Peyer's patch (tissue), 4 donors: ENCODE data around the gene RING1. TPM values are rescaled to one million over a fixed set of nuclear protein-coding genes. Genes with fewer than 3 reads are reported as not detected.

Experiments
- DNase-seq, 3 donors: peaks; one replicate each; pipeline ENCODE4 v3.0.0-alpha.2; 2017 to 2019
- H3K27ac ChIP-seq, 4 donors: fragments of 200-600 bp; sonication (generic); one replicate each; pipeline ENCODE4 v1.5.1; 2016 to 2019
- H3K27me3 ChIP-seq, 2 donors: fragments of 200-600 bp; sonication (generic); one replicate each; pipeline ENCODE4 v1.5.1; 2019
- H3K36me3 ChIP-seq, 3 donors: fragments of 200-600 bp; sonication (generic); one replicate each; pipeline ENCODE4 v1.5.1; 2016 to 2019
- H3K4me1 ChIP-seq, 4 donors: fragments of 200-600 bp; sonication (generic); one replicate each; pipeline ENCODE4 v1.5.1; 2016 to 2019
- H3K4me3 ChIP-seq, 4 donors: fragments of 200-600 bp; sonication (generic); 1 replicate in 3 of 4; 2 replicates in 1 of 4; pipeline ENCODE4 v1.5.1; 2016 to 2019; ENCODE audit warnings: mild to moderate bottlenecking in 1 of 4
- H3K9me3 ChIP-seq, 4 donors: fragments of 200-600 bp; sonication (generic); one replicate each; pipeline ENCODE4 v1.5.1; 2016 to 2019; ENCODE audit warnings: mild to moderate bottlenecking in 1 of 4
- CTCF ChIP-seq, 6 experiments: fragments of 450-650 bp in 4 of 6; fragments of 200-600 bp in 2 of 6; sonication (generic) in 1 of 6; IDR thresholded peaks; one replicate each; pipeline ENCODE4 v1.5.1; 2017 to 2019; ENCODE audit warnings: antibody characterized with exemption in 6 of 6, mild to moderate bottlenecking in 3 of 6, moderate library complexity in 1 of 6
- POLR2A ChIP-seq, 2 donors: fragments of 450-650 bp; IDR thresholded peaks; one replicate each; pipeline ENCODE4 v1.5.1; 2017; ENCODE audit warnings: antibody characterized with exemption in 2 of 2, mild to moderate bottlenecking in 2 of 2, moderate library complexity in 2 of 2
- total RNA-seq, 4 donors: library from RNA; depleted of rRNA; stranded (reverse); fragments of >200 nt; gene quantifications; one replicate each; pipeline ENCODE4 v1.1.0, GENCODE V29; 2016

The RING1 gene
- total RNA-seq, 4 donors from 2014 or later, result 18.2 to 38.0 (median 20.7) TPM

- Histone ChIP-seq H3K27ac (peak overlapping the region; percentile 88 to 93 (median 91)), H3K27me3 (no peaks in the 10 kb centered on the region), H3K36me3 (no peaks in the 10 kb centered on the region), H3K4me1 (peaks cover 0 to 19% (median 5%) of the 10 kb centered on the region in 4 donors), H3K4me3 (peak overlapping the region; percentile 43 to 60 (median 56)), H3K9me3 (no peaks in the 10 kb centered on the region)
- DNase-seq, result peak; percentile 97 to 99 (median 99)
- peak in 4 of 6 experiments; percentile 9 to 27 (median 24) for TF ChIP-seq CTCF (IDR thresholded peaks at IDR 0.05)
- peak; percentile 57 to 65 for TF ChIP-seq POLR2A (IDR thresholded peaks at IDR 0.05)
Observed at GRCh38 chr6:33248932-33249731, 40.8 kb downstream of the RING1 start.

GRCh38 chr6:33249732-33250630 is 41.7 kb downstream of the RING1 start:
- no peak for DNase-seq
- H3K4me3 ChIP-seq, result peak overlapping the region; percentile 43 to 60 (median 56)

GRCh38 chr6:33250731-33251130 is 42.4 kb downstream of the RING1 start:
- TF ChIP-seq POLR2A (IDR thresholded peaks at IDR 0.05) (no peak), CTCF (IDR thresholded peaks at IDR 0.05) (no peak)
- H3K36me3 ChIP-seq, result peaks cover 0 to 7% (median 0%) of the 10 kb centered on the region in 3 donors
- H3K4me3 ChIP-seq, result no peak overlapping the region
- no peaks in the 10 kb centered on the region for H3K27me3 ChIP-seq
- no peak overlapping the region for H3K27ac ChIP-seq
- H3K9me3 ChIP-seq, result no peaks in the 10 kb centered on the region
- DNase-seq, result no peak
- peaks cover 0 to 19% (median 5%) of the 10 kb centered on the region in 4 donors for H3K4me1 ChIP-seq

More at GRCh38 chr6:33249732-33250630, 41.7 kb downstream of the RING1 start:
- Histone ChIP-seq H3K9me3 (no peaks in the 10 kb centered on the region), H3K27me3 (no peaks in the 10 kb centered on the region), H3K4me1 (peaks cover 0 to 19% (median 5%) of the 10 kb centered on the region in 4 donors), H3K36me3 (peaks cover 0 to 5% (median 0%) of the 10 kb centered on the region in 3 donors), H3K27ac (peak overlapping the region; percentile 86 to 93 (median 89))
- no peak for TF ChIP-seq CTCF (IDR thresholded peaks at IDR 0.05)
- TF ChIP-seq POLR2A (IDR thresholded peaks at IDR 0.05), result no peak

GRCh38 chr6:33251395-33252012 is 43.2 kb downstream of the RING1 start:
- H3K4me1 ChIP-seq, result peaks cover 0 to 19% (median 5%) of the 10 kb centered on the region in 4 donors
- H3K4me3 ChIP-seq, result no peak overlapping the region
- H3K27me3 ChIP-seq, result no peaks in the 10 kb centered on the region
- peaks cover 0 to 7% (median 0%) of the 10 kb centered on the region in 3 donors for H3K36me3 ChIP-seq
- no peak for TF ChIP-seq POLR2A (IDR thresholded peaks at IDR 0.05)
- TF ChIP-seq CTCF (IDR thresholded peaks at IDR 0.05), result no peak
- DNase-seq, result no peak
- no peaks in the 10 kb centered on the region for H3K9me3 ChIP-seq
- no peak overlapping the region for H3K27ac ChIP-seq

- Histone ChIP-seq H3K36me3 (peaks cover 0 to 13% (median 0%) of the 10 kb centered on the region in 3 donors), H3K9me3 (no peaks in the 10 kb centered on the region), H3K4me3 (no peak overlapping the region), H3K4me1 (peaks cover 0 to 19% (median 5%) of the 10 kb centered on the region in 4 donors), H3K27me3 (no peaks in the 10 kb centered on the region), H3K27ac (no peak overlapping the region)
- DNase-seq, result no peak
- no peak for TF ChIP-seq CTCF (IDR thresholded peaks at IDR 0.05)
Observed at GRCh38 chr6:33252759-33253158, 44.5 kb downstream of the RING1 start.
